HG03108 (cell line): ENCODE data around the gene ZNF580.

Source experiments
- ATAC-seq: cut with Tn5 transposase; IDR thresholded peaks from one replicate; pipeline ENCODE4 v1.9.1; 2021; ENCODE audit warnings: moderate library complexity; ENCODE audit not compliant: unreplicated experiment

ZNF580 gene

GRCh38 chr19:55640577-55641425 is at the start of gene ZNF580:
Gene ZNF580, plus strand, starts transcription at chr19:55641002. Its CDS starts 1,507 bp downstream, at chr19:55642509.
- ATAC-seq: no peak

- ATAC-seq: no peak
These were observed 49.2 kb upstream of the ZNF580 start for GRCh38 chr19:55591555-55591954.

- no peak for ATAC-seq
These were observed 48.3 kb upstream of the ZNF580 start for GRCh38 chr19:55592391-55593090.

GRCh38 chr19:55593096-55593772 is 47.6 kb upstream of the ZNF580 start:
- ATAC-seq: no peak

- ATAC-seq: no peak
These were observed 45.7 kb upstream of the ZNF580 start for GRCh38 chr19:55594996-55595545.

GRCh38 chr19:55596304-55596703 is 44.5 kb upstream of the ZNF580 start:
- ATAC-seq: no peak

GRCh38 chr19:55597501-55597921 is 43.3 kb upstream of the ZNF580 start:
- no peak for ATAC-seq

- no peak for ATAC-seq
These were observed 42.8 kb upstream of the ZNF580 start for GRCh38 chr19:55598034-55598433.

- ATAC-seq: peak; percentile 35
These were observed 41.9 kb upstream of the ZNF580 start for GRCh38 chr19:55598719-55599467.

- peak; percentile 47 for ATAC-seq
These were observed 41.3 kb upstream of the ZNF580 start, which contains the start of gene FIZ1 for GRCh38 chr19:55599468-55599841. Gene FIZ1, minus strand, starts transcription at chr19:55599517. Its CDS starts 1,652 bp downstream, at chr19:55597865.

- ATAC-seq: peak; percentile 36
These were observed 40.8 kb upstream of the ZNF580 start, which contains the start of gene ZNF524 for GRCh38 chr19:55599842-55600661. Gene ZNF524, plus strand, starts transcription at chr19:55600288. Its CDS starts 1,825 bp downstream, at chr19:55602113.

- ATAC-seq: no peak
These were observed 40.2 kb upstream of the ZNF580 start for GRCh38 chr19:55600662-55601028.

GRCh38 chr19:55601084-55601483 is 39.7 kb upstream of the ZNF580 start:
- ATAC-seq: no peak

- ATAC-seq: no peak
These were observed 38.4 kb upstream of the ZNF580 start for GRCh38 chr19:55602104-55603001.

- no peak for ATAC-seq
These were observed 37.7 kb upstream of the ZNF580 start for GRCh38 chr19:55603115-55603514.

- ATAC-seq: no peak
These were observed 37.1 kb upstream of the ZNF580 start for GRCh38 chr19:55603581-55604292.

GRCh38 chr19:55605207-55605636 is 35.6 kb upstream of the ZNF580 start:
- ATAC-seq: peak; percentile 62
